OCI-LY7 (cell line): ENCODE data around the gene ABR.

Source experiments
- CTCF ChIP-seq: fragments of 200-600 bp; sonication (generic); conservative IDR thresholded peaks from 2 replicates; pipeline ENCODE4 v1.5.1; 2014; ENCODE audit warnings: mild to moderate bottlenecking, antibody characterized with exemption, low read length, moderate library complexity, mixed read lengths
- EZH2phosphoT487 ChIP-seq: fragments of 200-600 bp; sonication (generic); IDR thresholded peaks from 2 replicates; pipeline ENCODE4 v1.6.1; 2018; ENCODE audit warnings: low read depth, borderline replicate concordance, mild to moderate bottlenecking, mixed run types, antibody characterized with exemption, low read length, moderate library complexity, mixed read lengths

- TF ChIP-seq CTCF (no peak), EZH2phosphoT487 (no peak)
These were observed 222.9 kb downstream of the ABR start for GRCh38 chr17:956905-957304.
